Ovary (tissue), 9 donors: ENCODE results near the gene YPEL1. TPM values are rescaled to one million over a fixed set of nuclear protein-coding genes. Genes with fewer than 3 reads are reported as not detected.

Experiments used
- DNase-seq, 5 donors: peaks; one replicate each; pipeline ENCODE4 v3.0.0-alpha.2; 2019 to 2020
- H3K27ac ChIP-seq, 2 donors: fragments of 200-600 bp; one replicate each; pipeline versions ENCODE4 v1.5.1 to v1.8.0; 2019 to 2022
- H3K27me3 ChIP-seq: fragments of 200-600 bp; one replicate; pipeline ENCODE4 v1.8.0; 2022
- H3K36me3 ChIP-seq: fragments of 200-600 bp; sonication (generic); one replicate; pipeline ENCODE4 v1.5.1; 2019
- H3K4me1 ChIP-seq: one replicate; pipeline ENCODE4 v1.8.1; 2013; ENCODE audit warnings: mild to moderate bottlenecking, moderate library complexity; ENCODE audit not compliant: insufficient read depth
- H3K4me3 ChIP-seq: fragments of 200-600 bp; sonication (generic); one replicate; pipeline ENCODE4 v1.5.1; 2017
- H3K9me3 ChIP-seq, 2 donors: fragments of 200-600 bp in 1 of 2; sonication (generic) in 1 of 2; one replicate each; pipeline versions ENCODE4 v1.5.1 to v1.8.1; 2013 to 2019; ENCODE audit warnings: mild to moderate bottlenecking in 1 of 2, moderate library complexity in 1 of 2
- CTCF ChIP-seq, 3 donors: fragments of 450-650 bp in 2 of 3; fragments of 200-600 bp in 1 of 3; IDR thresholded peaks; one replicate each; pipeline versions ENCODE4 v1.5.1 to v1.8.0; 2016 to 2022; ENCODE audit warnings: antibody characterized with exemption in 3 of 3, mild to moderate bottlenecking in 1 of 3
- EP300 ChIP-seq: sonication (generic); formaldehyde crosslinking; IDR thresholded peaks from one replicate; pipeline ENCODE4 v1.6.1; 2017; ENCODE audit warnings: antibody characterized with exemption
- POLR2A ChIP-seq: fragments of 450-650 bp; IDR thresholded peaks from one replicate; pipeline ENCODE4 v1.6.1; 2017; ENCODE audit warnings: antibody characterized with exemption, mild to moderate bottlenecking, moderate library complexity
- WGBS, 3 donors: extraction: QIAGEN DNeasy Blood & Tissue Kit in 1 of 3; methylation state at CpG; one replicate each; pipeline versions ENCODE4 v1.1.5 to v1.1.7; 2013 to 2017; 5-methylcytosine and 5-hydroxymethylcytosine counted together
- intact Hi-C, 4 donors: fragments of 100-400 bp; cut with DNase I; formaldehyde crosslinking; loops; one replicate each; pipeline versions ENCODE4 v1.11.0 to v1.15.1; 2022 to 2023
- polyA plus RNA-seq, 2 donors: library from polyadenylated mRNA; stranded (reverse); fragments of 200-250 nt in 1 of 2; fragments of 350-450 nt in 1 of 2; fragmentation: Illumina TruSeq in 1 of 2; extraction: RNeasy Lipid Tissue Mini Kit (QIAGEN cat#74804) in 1 of 2; gene quantifications; one replicate each; pipeline ENCODE4 v1.2.3, GENCODE V29; 2013 to 2014
- total RNA-seq, 7 donors: library from RNA; depleted of rRNA in 2 of 7; stranded (reverse); fragments of >200 nt in 2 of 7; fragmentation: NEBNext Ultra II Directional in 3 of 7; extraction: Animal tissue kit (Norgen Biotek cat#: 25700) in 3 of 7; gene quantifications; one replicate each; pipeline versions ENCODE4 v1.1.0 to v1.2.4, GENCODE V29; 2016 to 2023
- donor health status: DM: no; HTN: no; CAD: no; lungs with moderate emphysema.
- donor health status: DM: no; HTN: no; CAD: no.
- donor health status: Bipolar disorder and iron deficiency.
- donor health status: DM: yes; HTN: yes; CAD: no.
- donor health status: DM: no; HTN: no; CAD: no.
- donor health status: DM: yes; HTN: yes; CAD: no.

The YPEL1 gene
- total and polyA plus RNA-seq, 9 donors: 2.9 to 11.4 (median 8.5) TPM

- DNase-seq: no peak
- intact Hi-C loops: loop anchor here in 1 of 4 donors (10.0 kb wide), 1 partner anchor 64 kb away; no protein-coding TSS in a partner anchor
- Histone ChIP-seq H3K4me3 (no peak overlapping the region), H3K36me3 (no peaks in the 10 kb centered on the region), H3K27ac (no peak overlapping the region), H3K27me3 (no peaks in the 10 kb centered on the region), H3K9me3 (no peaks in the 10 kb centered on the region), H3K4me1 (no peaks in the 10 kb centered on the region)
- WGBS, 3 donors: 82 to 89% (median 84%) methylated on average over 9 of the region's 9 CpGs
- no peak for TF ChIP-seq POLR2A
- no peak for TF ChIP-seq EP300
- TF ChIP-seq CTCF (IDR thresholded peaks at IDR 0.05): no peak
Measured at GRCh38 chr22:21669026-21669425, 66.6 kb downstream of the YPEL1 start.

GRCh38 chr22:21666786-21667185 is 68.8 kb downstream of the YPEL1 start:
- Histone ChIP-seq H3K4me1 (no peaks in the 10 kb centered on the region), H3K27ac (peak overlapping the region; percentile 38 to 86), H3K9me3 (no peaks in the 10 kb centered on the region), H3K27me3 (no peaks in the 10 kb centered on the region), H3K36me3 (no peaks in the 10 kb centered on the region), H3K4me3 (peak overlapping the region; percentile 81)
- DNase-seq: no peak
- intact Hi-C loops: loop anchor here in 1 of 4 donors (10.0 kb wide), 1 partner anchor 62 kb away; no protein-coding TSS in a partner anchor
- WGBS, 3 donors: 39 to 42% (median 41%) methylated on average over 16 of the region's 16 CpGs
- TF ChIP-seq CTCF (IDR thresholded peaks at IDR 0.05) (no peak), EP300 (no peak), POLR2A (no peak)

- no peaks in the 10 kb centered on the region for H3K9me3 ChIP-seq
- peak in 2 of 5 donors; percentile 42 to 47 for DNase-seq
- peak overlapping the region; percentile 38 to 86 for H3K27ac ChIP-seq
- H3K36me3 ChIP-seq: no peaks in the 10 kb centered on the region
- TF ChIP-seq POLR2A (no peak), CTCF (IDR thresholded peaks at IDR 0.05) (no peak), EP300 (no peak)
- no peaks in the 10 kb centered on the region for H3K4me1 ChIP-seq
- intact Hi-C loops: loop anchor here in 1 of 4 donors (10.0 kb wide), 1 partner anchor 60 kb away; no protein-coding TSS in a partner anchor
- peak overlapping the region; percentile 81 for H3K4me3 ChIP-seq
- WGBS, 3 donors: 66 to 75% (median 71%) methylated on average over 26 of the region's 26 CpGs
- H3K27me3 ChIP-seq: no peaks in the 10 kb centered on the region
Measured at GRCh38 chr22:21665047-21665851, 70.3 kb downstream of the YPEL1 start.

GRCh38 chr22:21663738-21664137 is 71.9 kb downstream of the YPEL1 start:
- Histone ChIP-seq H3K4me3 (no peak overlapping the region), H3K4me1 (no peaks in the 10 kb centered on the region), H3K36me3 (no peaks in the 10 kb centered on the region), H3K27ac (no peak overlapping the region), H3K9me3 (no peaks in the 10 kb centered on the region), H3K27me3 (no peaks in the 10 kb centered on the region)
- whole genome bisulfite sequencing, 3 donors: 82 to 90% (median 88%) methylated on average over 2 of the region's 2 CpGs
- TF ChIP-seq CTCF (IDR thresholded peaks at IDR 0.05): no peak
- TF ChIP-seq EP300: no peak
- no peak for TF ChIP-seq POLR2A
- DNase-seq: no peak
- intact Hi-C loops: loop anchor here in 1 of 4 donors (10.0 kb wide), 1 partner anchor 59 kb away; no protein-coding TSS in a partner anchor
